ENCODE data around the gene SLC35A2.
A peak's percentile ranks its signal among the peaks of the same experiment; 100 is the strongest.
"Not testable (repeated sequence)": the region's sequence is repeated elsewhere in the genome, so short reads cannot be mapped to it uniquely, and the experiment has no call there.

The SLC35A2 gene

DNA sequence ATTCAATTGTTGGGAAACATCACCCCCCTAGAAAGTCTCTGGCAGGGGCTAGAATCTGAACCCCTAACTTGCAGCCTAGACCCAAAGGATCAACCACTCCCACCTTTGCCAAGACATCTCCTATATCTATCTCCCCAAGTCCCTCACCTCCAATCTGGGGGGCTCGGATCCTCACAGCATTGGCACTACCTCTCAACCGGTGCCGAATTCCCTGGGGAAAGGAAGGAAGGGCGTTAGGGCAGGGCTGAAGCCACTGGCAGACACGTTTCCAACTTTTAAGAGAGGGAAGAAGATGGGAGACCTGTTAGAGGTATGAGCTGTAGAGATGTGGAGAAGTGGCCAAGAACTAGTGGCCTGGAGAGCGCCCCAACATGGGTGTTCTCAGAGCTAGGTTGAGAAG, 16.6 kb downstream of the SLC35A2 start:
- H3K9ac ChIP-seq (ENCODE audit: low read length) = no peak overlapping the region
- H3K4me1 ChIP-seq (ENCODE audit: control insufficient read depth, insufficient read depth, low read length) = peaks cover 8% of the 10 kb centered on the region
- H3K27me3 ChIP-seq (ENCODE audit: control insufficient read depth, insufficient read depth, low read length) = no peaks in the 10 kb centered on the region
- H3K9me3 ChIP-seq (ENCODE audit: control insufficient read depth, low read length) = no peaks in the 10 kb centered on the region
- no peaks in the 10 kb centered on the region for H3K36me3 ChIP-seq (ENCODE audit: control insufficient read depth, insufficient read depth, low read length)
- no peak overlapping the region for H3K4me3 ChIP-seq (ENCODE audit: low read length)

DNA sequence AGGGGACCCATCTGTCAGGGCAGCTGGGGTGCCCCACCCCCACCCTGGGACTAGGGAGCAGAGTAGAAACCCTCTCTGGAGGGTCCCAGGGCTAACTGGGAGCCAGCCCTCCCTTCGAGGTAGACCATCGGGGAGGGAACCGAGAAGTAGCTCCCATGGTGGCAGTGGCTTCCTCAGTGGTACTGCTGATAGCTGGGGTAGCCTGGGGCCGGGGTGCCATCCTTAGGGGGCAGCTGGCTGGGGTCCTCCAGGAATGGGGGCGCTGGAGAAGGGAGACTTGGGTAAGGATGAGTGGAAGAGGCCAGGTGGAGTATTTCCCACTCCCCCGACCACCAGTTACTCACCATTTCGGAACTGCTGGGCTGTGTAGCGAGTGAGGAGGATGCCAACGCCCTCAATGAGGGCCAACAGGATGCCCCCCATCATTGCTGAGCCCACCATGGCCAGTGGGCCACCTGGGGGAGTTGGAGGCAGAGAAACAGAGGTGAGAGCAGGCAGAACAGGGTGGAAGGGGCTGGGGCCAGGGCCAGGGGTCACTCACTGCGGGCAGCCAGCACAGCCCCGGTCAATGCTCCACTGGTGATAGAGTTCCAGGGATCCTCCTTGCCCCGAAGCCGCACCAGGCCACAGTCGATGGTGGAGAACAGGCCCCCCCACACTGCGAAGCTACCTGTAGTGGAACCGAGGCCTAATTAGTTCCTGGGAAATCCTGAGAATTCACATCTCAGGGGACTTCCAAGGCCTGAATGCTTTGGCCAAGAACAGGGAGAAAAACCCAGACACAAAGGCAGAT, 17.7 kb downstream of the SLC35A2 start:
- Histone ChIP-seq H3K4me1 (ENCODE audit: control insufficient read depth, insufficient read depth, low read length) (peaks cover 8% of the 10 kb centered on the region), H3K4me3 (ENCODE audit: low read length) (no peak overlapping the region), H3K36me3 (ENCODE audit: control insufficient read depth, insufficient read depth, low read length) (no peaks in the 10 kb centered on the region), H3K9ac (ENCODE audit: low read length) (no peak overlapping the region), H3K27me3 (ENCODE audit: control insufficient read depth, insufficient read depth, low read length) (no peaks in the 10 kb centered on the region), H3K9me3 (ENCODE audit: control insufficient read depth, low read length) (no peaks in the 10 kb centered on the region)

DNA sequence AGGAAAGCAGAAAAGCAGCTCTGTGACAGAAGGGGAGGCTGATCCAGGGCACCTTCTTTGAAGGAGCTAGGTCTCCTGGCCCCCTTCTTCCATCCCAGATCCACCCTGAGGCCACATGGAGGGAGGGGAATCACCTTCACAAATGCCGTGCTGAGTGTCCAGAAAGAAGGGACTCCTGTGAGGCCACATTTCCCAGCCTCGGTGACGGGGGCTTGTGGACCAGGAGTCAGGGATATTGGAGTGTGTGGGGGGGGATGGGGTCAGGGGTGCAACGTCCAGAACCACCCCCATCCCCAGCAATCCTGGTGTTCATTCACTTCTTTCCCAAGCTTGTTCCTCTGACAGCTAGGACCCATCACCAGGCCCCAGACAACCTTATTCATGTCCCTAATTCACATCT, 18.6 kb downstream of the SLC35A2 start:
- no peak overlapping the region for H3K4me3 ChIP-seq (ENCODE audit: low read length)
- H3K9ac ChIP-seq (ENCODE audit: low read length) = no peak overlapping the region
- H3K9me3 ChIP-seq (ENCODE audit: control insufficient read depth, low read length) = no peaks in the 10 kb centered on the region
- no peaks in the 10 kb centered on the region for H3K27me3 ChIP-seq (ENCODE audit: control insufficient read depth, insufficient read depth, low read length)
- peaks cover 8% of the 10 kb centered on the region for H3K4me1 ChIP-seq (ENCODE audit: control insufficient read depth, insufficient read depth, low read length)
- H3K36me3 ChIP-seq (ENCODE audit: control insufficient read depth, insufficient read depth, low read length) = no peaks in the 10 kb centered on the region

DNA sequence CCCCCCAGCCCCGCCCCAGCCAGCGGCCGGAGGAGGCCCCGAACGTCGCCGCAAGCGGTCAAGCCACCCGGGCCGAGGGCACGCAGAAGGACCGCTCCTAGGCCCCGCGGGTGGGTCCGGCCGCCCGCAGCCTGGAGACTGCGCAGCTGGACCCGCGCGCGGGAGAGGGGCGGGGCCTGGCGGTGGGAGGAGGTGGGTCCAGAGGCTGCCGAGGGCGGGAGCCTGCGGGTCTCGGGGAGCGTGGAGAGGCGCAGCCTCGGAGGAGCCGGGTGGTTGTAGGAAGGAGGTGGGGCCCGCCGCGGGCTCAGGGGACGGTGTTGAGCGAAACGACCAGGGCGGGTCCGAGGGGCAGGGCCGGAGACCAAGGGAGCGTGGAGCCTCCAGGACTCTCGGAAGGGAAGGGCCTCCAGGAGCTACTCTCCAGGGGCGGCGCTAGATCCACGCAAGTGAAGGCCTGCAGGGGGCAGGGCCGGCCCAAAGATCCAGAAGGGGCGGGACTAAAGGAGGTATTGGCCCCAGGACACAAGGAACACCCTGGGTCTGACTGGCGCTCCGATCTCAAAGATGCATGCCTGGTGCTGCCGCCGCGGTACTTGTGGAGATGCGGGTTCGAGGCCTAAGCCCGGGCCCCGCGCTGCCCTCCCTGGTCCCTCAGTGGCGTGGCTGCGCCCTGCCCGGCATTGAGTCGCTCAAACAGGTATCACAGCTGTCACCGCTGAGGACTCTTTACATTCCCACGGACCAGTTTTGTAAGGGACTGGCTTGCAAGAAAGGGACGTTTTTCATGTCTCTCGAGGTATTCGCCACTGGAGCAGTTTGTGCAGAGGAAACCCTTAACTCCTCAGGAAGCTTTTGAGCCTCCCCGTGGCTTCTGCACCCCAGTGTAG, 19.8 kb downstream of the SLC35A2 start:
- no peak overlapping the region for H3K4me3 ChIP-seq (ENCODE audit: low read length)
- H3K27me3 ChIP-seq (ENCODE audit: control insufficient read depth, insufficient read depth, low read length) = no peaks in the 10 kb centered on the region
- H3K4me1 ChIP-seq (ENCODE audit: control insufficient read depth, insufficient read depth, low read length) = peaks cover 8% of the 10 kb centered on the region
- no peaks in the 10 kb centered on the region for H3K9me3 ChIP-seq (ENCODE audit: control insufficient read depth, low read length)
- peak overlapping the region; percentile 34 for H3K9ac ChIP-seq (ENCODE audit: low read length)
- H3K36me3 ChIP-seq (ENCODE audit: control insufficient read depth, insufficient read depth, low read length) = no peaks in the 10 kb centered on the region

DNA sequence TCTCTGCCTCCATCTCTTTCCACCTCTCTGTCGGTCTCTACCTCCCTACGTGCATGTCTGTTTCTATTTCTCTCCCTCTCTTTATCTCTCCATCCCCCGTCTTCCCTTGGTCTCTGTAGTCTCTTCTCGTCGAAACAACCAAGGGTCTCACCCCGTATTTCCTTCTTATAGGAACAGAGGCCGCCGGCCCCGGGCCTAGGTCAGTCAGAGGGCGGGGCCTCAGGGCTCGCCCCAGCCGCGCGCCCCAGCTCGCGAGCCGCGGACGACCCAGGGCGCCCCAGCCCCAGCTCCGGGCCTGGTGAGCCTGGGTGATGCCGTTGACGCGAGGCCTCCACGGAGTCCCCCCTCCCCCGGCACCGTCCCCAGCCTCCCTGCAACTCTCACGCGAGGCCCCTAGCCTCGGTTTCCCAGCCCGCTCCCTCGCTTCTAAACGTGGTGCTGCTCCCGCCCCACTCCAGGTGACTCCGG, 20.5 kb downstream of the SLC35A2 start:
- peak overlapping the region; percentile 34 for H3K9ac ChIP-seq (ENCODE audit: low read length)
- H3K4me1 ChIP-seq (ENCODE audit: control insufficient read depth, insufficient read depth, low read length) = peaks cover 3% of the 10 kb centered on the region
- H3K36me3 ChIP-seq (ENCODE audit: control insufficient read depth, insufficient read depth, low read length) = no peaks in the 10 kb centered on the region
- no peaks in the 10 kb centered on the region for H3K9me3 ChIP-seq (ENCODE audit: control insufficient read depth, low read length)
- no peak overlapping the region for H3K4me3 ChIP-seq (ENCODE audit: low read length)
- no peaks in the 10 kb centered on the region for H3K27me3 ChIP-seq (ENCODE audit: control insufficient read depth, insufficient read depth, low read length)

DNA sequence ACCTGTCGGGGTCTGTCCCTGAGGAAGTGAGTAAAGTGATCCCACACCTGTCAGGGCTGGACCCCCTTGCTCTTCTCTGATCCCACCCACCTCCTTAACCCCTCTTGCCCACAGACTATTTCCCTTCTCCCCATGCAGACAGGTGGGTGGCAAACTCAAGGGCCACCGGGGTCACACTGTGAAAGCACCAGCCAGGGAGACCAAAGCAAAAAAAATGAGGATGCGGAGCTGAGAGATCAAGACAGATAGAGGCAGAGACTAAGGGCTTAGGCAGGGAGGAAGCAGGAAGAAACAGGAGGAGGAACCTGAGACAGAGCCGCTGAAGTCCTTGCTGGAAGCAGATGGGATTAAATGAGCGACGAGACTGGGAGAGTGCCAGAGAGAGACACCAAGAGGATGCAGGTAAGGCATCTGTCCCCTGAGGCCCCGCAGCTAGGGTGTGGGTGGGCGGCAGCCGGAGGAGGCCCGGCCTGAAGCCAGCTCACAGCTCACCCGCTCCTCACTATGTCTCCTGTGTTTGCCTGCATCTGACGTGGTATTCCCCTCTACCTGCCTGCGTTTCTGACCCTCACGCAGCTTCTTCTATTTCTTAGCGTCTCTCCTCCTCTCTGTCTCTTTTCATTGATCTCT, 21.0 kb downstream of the SLC35A2 start:
- Histone ChIP-seq H3K4me1 (ENCODE audit: control insufficient read depth, insufficient read depth, low read length) (peaks cover 3% of the 10 kb centered on the region), H3K4me3 (ENCODE audit: low read length) (no peak overlapping the region), H3K27me3 (ENCODE audit: control insufficient read depth, insufficient read depth, low read length) (no peaks in the 10 kb centered on the region)

DNA sequence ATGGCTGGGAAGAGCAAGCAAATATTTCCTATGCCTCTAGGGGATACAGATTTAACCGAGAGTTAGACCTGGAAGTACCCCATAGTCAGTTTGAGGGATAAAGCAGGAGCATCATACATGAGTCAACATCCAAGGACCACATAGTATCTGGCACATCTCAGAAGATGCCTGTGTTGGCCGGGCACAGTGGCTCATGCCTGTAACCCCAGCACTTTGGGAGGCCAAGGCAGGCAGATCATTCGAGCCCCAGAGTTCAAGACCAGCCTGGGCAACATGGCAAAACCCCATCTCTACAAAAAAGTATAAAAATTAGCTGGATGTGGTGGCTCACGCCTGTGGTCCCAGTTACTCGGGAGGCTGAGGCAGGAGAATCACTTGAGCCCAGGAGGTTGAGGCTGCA, 24.9 kb downstream of the SLC35A2 start:
- H3K27me3 ChIP-seq (ENCODE audit: control insufficient read depth, insufficient read depth, low read length); H3K9ac ChIP-seq (ENCODE audit: low read length): not testable (repeated sequence)

More for the DNA sequence above, 21.0 kb downstream of the SLC35A2 start:
- H3K9me3 ChIP-seq (ENCODE audit: control insufficient read depth, low read length) = no peaks in the 10 kb centered on the region
- H3K36me3 ChIP-seq (ENCODE audit: control insufficient read depth, insufficient read depth, low read length) = no peaks in the 10 kb centered on the region
- H3K9ac ChIP-seq (ENCODE audit: low read length) = no peak overlapping the region

DNA sequence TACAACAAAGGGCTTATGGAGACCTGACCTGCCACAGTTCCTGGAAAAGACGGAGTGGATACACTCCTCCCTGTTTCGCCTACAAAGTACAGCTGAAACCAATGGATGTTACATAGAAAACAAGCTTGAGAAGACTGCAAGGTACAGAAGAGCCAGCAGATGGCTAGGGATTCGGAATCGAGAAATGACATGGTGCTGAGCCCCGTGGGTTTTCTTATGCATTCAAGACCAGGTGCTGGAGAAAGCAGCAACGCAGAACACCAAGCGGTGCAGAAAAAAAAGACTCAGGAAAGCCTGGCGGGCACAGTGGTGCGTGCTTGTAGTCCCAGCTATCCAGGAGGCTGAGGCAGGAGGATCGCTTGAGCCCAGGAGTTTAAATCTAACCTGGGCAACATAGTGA, 27.7 kb downstream of the SLC35A2 start:
- H3K9me3 ChIP-seq (ENCODE audit: control insufficient read depth, low read length) = no peaks in the 10 kb centered on the region
- H3K36me3 ChIP-seq (ENCODE audit: control insufficient read depth, insufficient read depth, low read length) = no peaks in the 10 kb centered on the region
- no peaks in the 10 kb centered on the region for H3K4me1 ChIP-seq (ENCODE audit: control insufficient read depth, insufficient read depth, low read length)
- H3K9ac ChIP-seq (ENCODE audit: low read length) = no peak overlapping the region
- no peak overlapping the region for H3K4me3 ChIP-seq (ENCODE audit: low read length)
- H3K27me3 ChIP-seq (ENCODE audit: control insufficient read depth, insufficient read depth, low read length) = no peaks in the 10 kb centered on the region

More for the DNA sequence above, 24.9 kb downstream of the SLC35A2 start:
- H3K4me3 ChIP-seq (ENCODE audit: low read length); H3K4me1 ChIP-seq (ENCODE audit: control insufficient read depth, insufficient read depth, low read length); H3K9me3 ChIP-seq (ENCODE audit: control insufficient read depth, low read length); H3K36me3 ChIP-seq (ENCODE audit: control insufficient read depth, insufficient read depth, low read length): not testable (repeated sequence)

DNA sequence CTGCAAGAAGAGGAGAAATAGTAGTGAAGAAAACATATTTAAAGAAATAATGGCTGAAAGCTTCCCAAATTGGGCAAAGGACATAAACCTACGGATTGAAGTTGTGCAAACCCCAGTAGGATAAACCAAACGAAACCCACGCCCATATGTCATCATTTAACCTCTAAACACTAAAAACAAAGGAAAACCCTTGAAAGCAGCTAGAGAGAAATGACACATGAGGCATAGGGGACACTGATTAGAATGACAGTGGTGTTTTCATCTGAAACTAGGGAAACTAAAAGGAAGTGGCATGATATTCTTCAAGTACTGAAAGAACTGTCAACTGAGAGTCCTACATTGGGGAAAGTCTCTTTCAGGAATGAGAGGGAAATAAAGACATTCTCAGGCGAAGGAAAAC, 34.5 kb downstream of the SLC35A2 start:
- not testable (repeated sequence) for H3K9ac ChIP-seq (ENCODE audit: low read length); H3K36me3 ChIP-seq (ENCODE audit: control insufficient read depth, insufficient read depth, low read length); H3K4me1 ChIP-seq (ENCODE audit: control insufficient read depth, insufficient read depth, low read length); H3K27me3 ChIP-seq (ENCODE audit: control insufficient read depth, insufficient read depth, low read length); H3K4me3 ChIP-seq (ENCODE audit: low read length); H3K9me3 ChIP-seq (ENCODE audit: control insufficient read depth, low read length)

DNA sequence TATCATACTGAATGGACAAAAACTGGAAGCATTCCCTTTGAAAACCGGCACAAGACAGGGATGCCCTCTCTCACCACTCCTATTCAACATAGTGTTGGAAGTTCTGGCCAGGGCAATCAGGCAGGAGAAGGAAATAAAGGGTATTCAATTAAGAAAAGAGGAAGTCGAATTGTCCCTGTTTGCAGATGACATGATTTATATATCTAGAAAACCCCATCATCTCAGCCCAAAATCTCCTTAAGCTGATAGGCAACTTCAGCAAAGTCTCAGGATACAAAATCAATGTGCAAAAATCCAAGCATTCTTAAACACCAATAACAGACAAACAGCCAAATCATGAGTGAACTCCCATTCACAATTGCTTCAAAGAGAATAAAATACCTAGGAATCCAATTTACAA, 39.4 kb downstream of the SLC35A2 start:
- not testable (repeated sequence) for H3K27me3 ChIP-seq (ENCODE audit: control insufficient read depth, insufficient read depth, low read length); H3K9me3 ChIP-seq (ENCODE audit: control insufficient read depth, low read length)

DNA sequence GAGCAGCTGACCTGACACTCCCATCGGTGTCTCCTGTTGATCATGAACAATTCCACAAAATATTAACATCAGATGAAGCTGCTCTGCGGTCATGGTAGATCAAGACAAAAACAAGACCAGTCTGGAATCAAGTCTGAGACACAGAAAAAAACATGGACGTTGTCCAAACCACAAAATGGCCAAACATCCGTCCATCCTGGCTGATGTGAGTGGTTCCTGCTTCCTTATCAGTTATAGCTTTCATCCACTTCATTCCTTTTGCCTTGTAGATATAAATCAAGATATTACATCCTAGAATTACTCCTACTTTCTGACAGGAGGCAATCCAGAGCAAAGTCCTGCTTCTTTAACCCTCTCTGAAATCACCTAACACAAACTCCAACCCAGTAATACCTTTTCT, 47.2 kb downstream of the SLC35A2 start:
- no peak overlapping the region for H3K9ac ChIP-seq (ENCODE audit: low read length)
- no peak overlapping the region for H3K4me3 ChIP-seq (ENCODE audit: low read length)
- H3K36me3 ChIP-seq (ENCODE audit: control insufficient read depth, insufficient read depth, low read length) = no peaks in the 10 kb centered on the region
- H3K27me3 ChIP-seq (ENCODE audit: control insufficient read depth, insufficient read depth, low read length) = no peaks in the 10 kb centered on the region
- no peaks in the 10 kb centered on the region for H3K9me3 ChIP-seq (ENCODE audit: control insufficient read depth, low read length)
- H3K4me1 ChIP-seq (ENCODE audit: control insufficient read depth, insufficient read depth, low read length) = no peaks in the 10 kb centered on the region

More for the DNA sequence above, 39.4 kb downstream of the SLC35A2 start:
- H3K4me3 ChIP-seq (ENCODE audit: low read length); H3K36me3 ChIP-seq (ENCODE audit: control insufficient read depth, insufficient read depth, low read length); H3K4me1 ChIP-seq (ENCODE audit: control insufficient read depth, insufficient read depth, low read length); H3K9ac ChIP-seq (ENCODE audit: low read length): not testable (repeated sequence)

DNA sequence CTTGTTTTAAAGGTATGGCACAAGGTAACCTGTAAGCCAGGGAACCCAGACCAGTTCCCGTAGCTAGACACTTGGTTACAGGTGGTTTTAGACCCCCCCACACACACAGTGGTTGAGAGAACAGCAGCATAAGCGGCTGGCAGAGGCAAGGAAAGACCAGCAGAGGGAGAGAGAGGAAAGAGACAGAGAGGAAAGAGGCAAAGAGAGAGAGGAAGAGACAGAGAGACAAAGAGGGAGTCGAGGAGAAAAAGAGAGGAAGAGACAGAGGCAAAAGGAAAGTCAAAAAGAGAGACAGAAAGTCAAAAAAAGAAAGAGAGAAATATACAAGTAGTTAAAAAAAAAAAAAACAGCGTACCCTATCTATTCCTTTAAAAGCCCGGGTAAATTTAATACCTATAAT, 56.5 kb downstream of the SLC35A2 start:
- no peak overlapping the region for H3K4me3 ChIP-seq (ENCODE audit: low read length)
- no peaks in the 10 kb centered on the region for H3K4me1 ChIP-seq (ENCODE audit: control insufficient read depth, insufficient read depth, low read length)
- no peaks in the 10 kb centered on the region for H3K9me3 ChIP-seq (ENCODE audit: control insufficient read depth, low read length)
- H3K36me3 ChIP-seq (ENCODE audit: control insufficient read depth, insufficient read depth, low read length) = no peaks in the 10 kb centered on the region
- H3K27me3 ChIP-seq (ENCODE audit: control insufficient read depth, insufficient read depth, low read length) = no peaks in the 10 kb centered on the region
- H3K9ac ChIP-seq (ENCODE audit: low read length) = no peak overlapping the region

All from mucosa of stomach (tissue), 1 donor.